HG03521 (cell line): Measurements from ENCODE around the gene HOXC10.

ENCODE experiments used
- ATAC-seq: cut with Tn5 transposase; IDR thresholded peaks from one replicate; pipeline ENCODE4 v1.9.1; 2021; ENCODE audit warnings: mild to moderate bottlenecking, moderate library complexity; ENCODE audit not compliant: unreplicated experiment

The HOXC10 gene

GRCh38 chr12:54036620-54037359, 51.8 kb downstream of the HOXC10 start:
- no peak for ATAC-seq

DNA sequence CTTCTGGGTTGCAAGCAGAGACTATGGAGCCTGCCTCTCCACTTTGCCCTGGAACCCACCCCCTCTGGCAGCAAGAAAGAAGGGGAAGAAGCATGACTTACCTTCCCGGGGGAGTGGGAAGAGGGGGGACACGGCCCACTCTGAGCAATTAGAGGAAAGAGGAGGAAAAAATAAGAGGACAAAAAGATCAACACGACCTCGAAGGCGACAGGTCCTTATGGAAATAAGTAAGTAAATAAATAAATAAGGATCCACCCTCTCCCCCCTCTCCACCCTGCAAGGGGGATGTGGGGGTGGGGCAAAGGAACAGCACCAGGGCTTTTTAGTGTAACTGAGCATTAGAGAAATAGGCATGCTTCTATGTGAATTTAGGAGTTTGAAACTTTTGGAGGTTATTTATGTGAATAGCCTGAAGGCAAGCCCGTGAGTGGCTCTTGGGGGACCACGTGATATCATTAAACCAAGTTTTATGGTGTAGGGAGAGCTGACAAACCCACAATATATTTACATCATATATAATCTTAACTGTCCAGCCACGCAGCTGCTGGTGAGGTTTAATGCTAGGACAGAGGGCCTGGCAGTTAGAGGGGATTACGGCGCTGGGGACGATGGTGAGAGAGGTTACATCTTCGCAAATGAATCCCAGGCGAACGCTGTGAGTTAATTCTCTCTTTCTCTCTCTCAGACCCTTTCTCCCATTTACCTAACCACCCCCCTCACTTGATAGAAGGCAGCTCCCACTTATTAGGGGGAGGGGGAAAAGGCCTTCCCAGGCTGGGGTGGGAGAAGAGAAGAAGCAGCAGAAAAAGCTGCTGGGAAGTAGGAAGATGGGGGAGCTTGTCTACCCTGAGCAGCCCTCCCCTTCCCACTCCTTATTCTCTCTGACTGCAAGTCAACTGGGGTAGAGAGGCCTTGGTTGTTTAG, 52.7 kb downstream of the HOXC10 start:
- ATAC-seq: no peak

- ATAC-seq: no peak
Measured at GRCh38 chr12:54038284-54038870, 53.4 kb downstream of the HOXC10 start.

GRCh38 chr12:54038871-54039414, 54.0 kb downstream of the HOXC10 start:
- no peak for ATAC-seq

DNA sequence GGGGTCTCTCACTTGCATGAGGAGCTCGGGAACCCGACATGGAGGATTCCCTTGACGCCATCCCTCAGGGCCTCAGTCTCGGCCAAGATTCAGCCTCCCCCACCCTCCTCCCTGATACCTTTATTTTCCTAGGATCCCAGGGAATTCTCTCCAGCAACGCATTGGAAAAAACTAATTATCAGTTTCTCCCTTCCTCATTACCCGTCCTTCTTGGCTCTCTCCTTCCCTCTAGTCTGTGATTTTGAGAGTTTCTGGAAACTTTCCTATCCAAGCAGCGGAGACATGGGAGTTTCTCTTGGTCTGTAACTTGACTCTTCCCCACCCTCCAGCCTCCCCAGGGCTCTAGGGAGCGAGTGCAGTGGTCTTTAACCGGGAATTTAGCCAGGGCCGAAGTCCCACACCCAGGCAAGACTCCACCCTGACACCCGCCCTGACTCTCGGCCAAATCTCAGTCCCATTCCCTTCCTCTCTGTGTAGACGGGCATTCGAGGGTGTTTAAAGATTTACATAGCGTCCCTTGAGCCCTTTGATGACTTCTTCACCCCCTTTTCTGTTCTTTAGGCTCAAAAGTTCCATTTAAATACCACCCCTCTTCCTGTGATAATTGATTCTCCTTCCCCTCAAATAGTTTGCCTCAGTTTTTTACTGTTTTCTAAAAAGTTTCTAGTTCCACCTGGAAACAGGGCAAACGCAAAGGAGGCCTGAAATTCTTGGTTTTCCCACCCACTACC, 54.6 kb downstream of the HOXC10 start:
- no peak for ATAC-seq
